Measurements from ENCODE around the gene GPHN.
"Not testable (repeated sequence)": the region's sequence is repeated elsewhere in the genome, so short reads cannot be mapped to it uniquely, and the experiment has no call there.

The GPHN gene

GRCh38 chr14:66575939-66576338, 68.0 kb downstream of the GPHN start:
- TF ChIP-seq MAX (IDR thresholded peaks at IDR 0.05; ENCODE audit: low read depth, low read length) (no peak), CTCF (IDR thresholded peaks at IDR 0.05; ENCODE audit: low read depth, low read length) (no peak), MYC (IDR thresholded peaks at IDR 0.05; ENCODE audit: low read depth, low read length) (no peak), POLR2A (IDR thresholded peaks at IDR 0.05; ENCODE audit: extremely low read depth, insufficient read length) (no peak)
- no peak for DNase-seq (ENCODE audit: low read depth)
- no peak overlapping the region for H3K4me3 ChIP-seq (ENCODE audit: low read depth, low read length)

GRCh38 chr14:66587753-66588152, 79.8 kb downstream of the GPHN start:
- H3K4me3 ChIP-seq (ENCODE audit: low read depth, low read length); DNase-seq (ENCODE audit: low read depth): not testable (repeated sequence)

- no peak for TF ChIP-seq POLR2A (IDR thresholded peaks at IDR 0.05; ENCODE audit: extremely low read depth, insufficient read length)
- no peak for TF ChIP-seq MAX (IDR thresholded peaks at IDR 0.05; ENCODE audit: low read depth, low read length)
- no peak overlapping the region for H3K4me3 ChIP-seq (ENCODE audit: low read depth, low read length)
- no peak for DNase-seq (ENCODE audit: low read depth)
Observed at GRCh38 chr14:66595394-66595793, 87.4 kb downstream of the GPHN start.

- TF ChIP-seq CTCF (IDR thresholded peaks at IDR 0.05; ENCODE audit: low read depth, low read length) (no peak), MYC (IDR thresholded peaks at IDR 0.05; ENCODE audit: low read depth, low read length) (no peak), POLR2A (IDR thresholded peaks at IDR 0.05; ENCODE audit: extremely low read depth, insufficient read length) (no peak), MAX (IDR thresholded peaks at IDR 0.05; ENCODE audit: low read depth, low read length) (no peak)
- no peak for DNase-seq (ENCODE audit: low read depth)
- no peak overlapping the region for H3K4me3 ChIP-seq (ENCODE audit: low read depth, low read length)
Observed at GRCh38 chr14:66596241-66596985, 88.5 kb downstream of the GPHN start.

- no peak for DNase-seq (ENCODE audit: low read depth)
- no peak overlapping the region for H3K4me3 ChIP-seq (ENCODE audit: low read depth, low read length)
- TF ChIP-seq POLR2A (IDR thresholded peaks at IDR 0.05; ENCODE audit: extremely low read depth, insufficient read length), result no peak
- no peak for TF ChIP-seq MAX (IDR thresholded peaks at IDR 0.05; ENCODE audit: low read depth, low read length)
- TF ChIP-seq MYC (IDR thresholded peaks at IDR 0.05; ENCODE audit: low read depth, low read length), result no peak
- no peak for TF ChIP-seq CTCF (IDR thresholded peaks at IDR 0.05; ENCODE audit: low read depth, low read length)
Observed at GRCh38 chr14:66600416-66600815, 92.5 kb downstream of the GPHN start.

GRCh38 chr14:66601932-66602578, 94.1 kb downstream of the GPHN start:
- no peak overlapping the region for H3K4me3 ChIP-seq (ENCODE audit: low read depth, low read length)
- no peak for DNase-seq (ENCODE audit: low read depth)
- TF ChIP-seq CTCF (IDR thresholded peaks at IDR 0.05; ENCODE audit: low read depth, low read length) (no peak), MYC (IDR thresholded peaks at IDR 0.05; ENCODE audit: low read depth, low read length) (no peak), MAX (IDR thresholded peaks at IDR 0.05; ENCODE audit: low read depth, low read length) (no peak), POLR2A (IDR thresholded peaks at IDR 0.05; ENCODE audit: extremely low read depth, insufficient read length) (no peak)
